Suprapubic skin (tissue), 4 donors: ENCODE data around the gene CASP10. TPM values are rescaled to one million over a fixed set of nuclear protein-coding genes. Genes with fewer than 3 reads are reported as not detected.

ENCODE experiments used
- DNase-seq, 2 donors: peaks; one replicate each; pipeline ENCODE4 v3.0.0-alpha.2; 2019; ENCODE audit warnings: low spot score in 2 of 2
- H3K27ac ChIP-seq: fragments of 200-600 bp; sonication (generic); one replicate; pipeline ENCODE4 v1.5.1; 2019
- H3K27me3 ChIP-seq: fragments of 200-600 bp; sonication (generic); one replicate; pipeline ENCODE4 v1.5.1; 2019
- H3K36me3 ChIP-seq: fragments of 200-600 bp; sonication (generic); one replicate; pipeline ENCODE4 v1.5.1; 2019
- H3K4me1 ChIP-seq: fragments of 200-600 bp; sonication (generic); one replicate; pipeline ENCODE4 v1.5.1; 2019
- H3K4me3 ChIP-seq: fragments of 200-600 bp; sonication (generic); one replicate; pipeline ENCODE4 v1.5.1; 2019; ENCODE audit warnings: mild to moderate bottlenecking
- H3K9me3 ChIP-seq: fragments of 200-600 bp; sonication (generic); one replicate; pipeline ENCODE4 v1.5.1; 2019
- EP300 ChIP-seq: sonication (generic); formaldehyde crosslinking; IDR thresholded peaks from one replicate; pipeline ENCODE4 v1.6.1; 2017; ENCODE audit warnings: antibody characterized with exemption
- POLR2A ChIP-seq, 2 donors: fragments of 450-650 bp; IDR thresholded peaks; one replicate each; pipeline ENCODE4 v1.6.1; 2017; ENCODE audit warnings: antibody characterized with exemption in 2 of 2, mild to moderate bottlenecking in 2 of 2, moderate library complexity in 2 of 2
- POLR2AphosphoS5 ChIP-seq, 3 donors: sonication (generic); formaldehyde crosslinking; IDR thresholded peaks; one replicate each; pipeline ENCODE4 v1.6.1; 2017; ENCODE audit warnings: antibody characterized with exemption in 3 of 3
- WGBS: methylation state at CpG from one replicate; pipeline ENCODE4 v1.1.5; 2018; 5-methylcytosine and 5-hydroxymethylcytosine counted together
- total RNA-seq, 4 donors: library from RNA; depleted of rRNA; stranded (reverse); fragments of >200 nt; gene quantifications; one replicate each; pipeline ENCODE4 v1.1.0, GENCODE V29; 2016
- TF ChIP-seq, protein P1 (sequence below), 2 donors: fragments of 200-600 bp in 1 of 2; fragments of 450-650 bp in 1 of 2; sonication (generic) in 1 of 2; IDR thresholded peaks; one replicate each; pipeline ENCODE4 v1.5.1; 2016 to 2019; ENCODE audit warnings: antibody characterized with exemption in 2 of 2, mild to moderate bottlenecking in 1 of 2, moderate library complexity in 1 of 2

The CASP10 gene
- total RNA-seq, 4 donors from 2014 or later = 3.7 to 19.0 (median 7.4) TPM

DNA sequence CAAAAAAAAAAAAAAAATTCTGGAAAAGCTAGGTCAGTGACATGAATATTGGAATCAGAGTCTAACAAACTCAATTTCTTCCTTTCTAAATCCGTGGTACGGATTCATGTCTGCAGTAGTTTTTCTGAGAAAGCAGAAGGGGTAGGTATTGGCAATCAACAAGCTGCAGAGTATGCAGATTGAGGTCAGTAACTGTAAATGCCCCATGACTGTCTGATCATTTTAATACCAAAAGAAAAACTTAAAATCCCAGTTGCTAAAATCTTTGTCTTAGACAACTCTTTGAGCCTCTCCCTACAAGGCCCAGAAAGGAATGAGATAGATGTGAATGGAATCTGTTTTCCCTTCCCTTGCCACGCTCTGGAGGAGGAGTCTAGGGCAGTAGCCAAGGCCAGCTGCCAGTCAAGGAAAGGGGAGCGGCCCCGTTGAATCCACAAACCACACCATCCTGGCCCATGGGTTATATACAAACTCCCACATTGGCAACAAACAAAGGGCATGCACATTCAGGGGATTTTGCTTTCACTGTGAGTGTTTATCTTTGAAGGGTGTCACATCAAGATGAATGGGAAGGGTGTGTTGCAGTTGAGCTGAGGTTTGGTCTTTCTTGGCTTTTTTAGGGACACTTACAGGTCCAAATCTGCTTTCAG lies 71.3 kb downstream of the CASP10 start:
- peaks cover 36% of the 10 kb centered on the region for H3K4me1 ChIP-seq
- no peaks in the 10 kb centered on the region for H3K36me3 ChIP-seq
- no peaks in the 10 kb centered on the region for H3K27me3 ChIP-seq
- DNase-seq = no peak
- H3K27ac ChIP-seq = peak overlapping the region; percentile 41
- WGBS = 38% methylated on average over 5 of the region's 5 CpGs
- H3K9me3 ChIP-seq = no peaks in the 10 kb centered on the region
- TF ChIP-seq EP300 (no peak), POLR2A (IDR thresholded peaks at IDR 0.05) (no peak), POLR2AphosphoS5 (IDR thresholded peaks at IDR 0.05) (no peak)
- TF ChIP-seq, protein P1, sequence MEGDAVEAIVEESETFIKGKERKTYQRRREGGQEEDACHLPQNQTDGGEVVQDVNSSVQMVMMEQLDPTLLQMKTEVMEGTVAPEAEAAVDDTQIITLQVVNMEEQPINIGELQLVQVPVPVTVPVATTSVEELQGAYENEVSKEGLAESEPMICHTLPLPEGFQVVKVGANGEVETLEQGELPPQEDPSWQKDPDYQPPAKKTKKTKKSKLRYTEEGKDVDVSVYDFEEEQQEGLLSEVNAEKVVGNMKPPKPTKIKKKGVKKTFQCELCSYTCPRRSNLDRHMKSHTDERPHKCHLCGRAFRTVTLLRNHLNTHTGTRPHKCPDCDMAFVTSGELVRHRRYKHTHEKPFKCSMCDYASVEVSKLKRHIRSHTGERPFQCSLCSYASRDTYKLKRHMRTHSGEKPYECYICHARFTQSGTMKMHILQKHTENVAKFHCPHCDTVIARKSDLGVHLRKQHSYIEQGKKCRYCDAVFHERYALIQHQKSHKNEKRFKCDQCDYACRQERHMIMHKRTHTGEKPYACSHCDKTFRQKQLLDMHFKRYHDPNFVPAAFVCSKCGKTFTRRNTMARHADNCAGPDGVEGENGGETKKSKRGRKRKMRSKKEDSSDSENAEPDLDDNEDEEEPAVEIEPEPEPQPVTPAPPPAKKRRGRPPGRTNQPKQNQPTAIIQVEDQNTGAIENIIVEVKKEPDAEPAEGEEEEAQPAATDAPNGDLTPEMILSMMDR (IDR thresholded peaks at IDR 0.05) = no peak
- no peak overlapping the region for H3K4me3 ChIP-seq

DNA sequence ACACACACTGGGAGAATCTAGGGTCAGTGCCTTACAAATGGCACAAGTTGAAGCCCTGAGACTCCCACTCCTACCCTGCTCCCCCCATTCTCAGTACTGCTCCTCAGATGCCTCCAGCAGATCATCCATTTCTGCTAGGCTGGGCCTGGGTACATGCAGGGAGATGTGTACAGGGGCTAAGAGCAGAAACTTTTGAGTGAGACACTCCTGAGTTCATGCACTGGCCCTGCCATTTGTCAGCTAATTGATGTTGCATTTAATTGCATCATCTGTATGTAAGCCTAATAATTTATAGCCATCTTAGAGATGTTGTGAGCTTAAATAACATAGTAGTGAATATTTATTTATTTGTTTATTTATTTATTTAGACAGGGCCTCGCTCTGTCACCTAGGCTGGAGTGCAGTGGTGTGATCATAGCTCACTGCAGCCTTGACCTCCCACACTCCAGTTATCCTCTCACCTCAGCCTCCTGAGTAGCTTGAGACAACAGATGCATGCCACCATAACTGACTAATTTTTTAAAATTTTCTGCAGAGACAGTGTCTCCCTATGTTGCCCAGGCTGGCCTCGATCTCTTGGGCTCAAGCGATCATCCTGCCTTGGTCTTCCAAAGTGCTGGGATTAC lies 72.6 kb downstream of the CASP10 start:
- no peak for DNase-seq
- Histone ChIP-seq H3K36me3 (no peaks in the 10 kb centered on the region), H3K4me3 (no peak overlapping the region), H3K9me3 (no peaks in the 10 kb centered on the region), H3K4me1 (peaks cover 49% of the 10 kb centered on the region), H3K27me3 (no peaks in the 10 kb centered on the region), H3K27ac (no peak overlapping the region)
- 97% methylated on average over 3 of the region's 3 CpGs for WGBS
- no peak for TF ChIP-seq POLR2AphosphoS5 (IDR thresholded peaks at IDR 0.05)
- no peak for TF ChIP-seq EP300
- no peak for TF ChIP-seq POLR2A (IDR thresholded peaks at IDR 0.05)
- TF ChIP-seq, protein P1 (IDR thresholded peaks at IDR 0.05) = no peak

DNA sequence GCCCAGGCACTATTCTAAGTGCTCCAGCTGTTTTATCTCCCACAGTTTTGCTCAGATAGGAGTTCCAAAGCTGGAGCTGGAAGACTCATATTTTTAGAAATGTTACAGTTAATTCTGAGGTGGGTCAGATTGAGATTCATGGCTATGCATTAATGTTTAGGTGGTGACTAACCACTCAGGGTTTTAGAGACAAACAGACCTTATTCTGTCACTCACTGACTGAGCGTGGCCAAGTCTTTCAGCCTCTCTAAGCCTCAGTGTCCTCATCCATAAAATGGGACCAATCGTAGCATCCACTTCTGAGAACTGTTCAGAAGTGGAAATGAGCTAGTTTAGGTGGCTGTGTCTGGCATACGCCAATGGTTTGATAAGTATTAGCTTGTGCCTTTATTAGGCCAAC lies 73.1 kb downstream of the CASP10 start:
- Histone ChIP-seq H3K36me3 (no peaks in the 10 kb centered on the region), H3K27ac (no peak overlapping the region), H3K4me3 (no peak overlapping the region), H3K4me1 (peaks cover 55% of the 10 kb centered on the region), H3K27me3 (no peaks in the 10 kb centered on the region), H3K9me3 (no peaks in the 10 kb centered on the region)
- no peak for TF ChIP-seq POLR2A (IDR thresholded peaks at IDR 0.05)
- TF ChIP-seq EP300 = no peak
- TF ChIP-seq, protein P1 (IDR thresholded peaks at IDR 0.05) = no peak
- TF ChIP-seq POLR2AphosphoS5 (IDR thresholded peaks at IDR 0.05) = no peak
- no peak for DNase-seq
- WGBS = 93% methylated on average over 3 of the region's 3 CpGs

DNA sequence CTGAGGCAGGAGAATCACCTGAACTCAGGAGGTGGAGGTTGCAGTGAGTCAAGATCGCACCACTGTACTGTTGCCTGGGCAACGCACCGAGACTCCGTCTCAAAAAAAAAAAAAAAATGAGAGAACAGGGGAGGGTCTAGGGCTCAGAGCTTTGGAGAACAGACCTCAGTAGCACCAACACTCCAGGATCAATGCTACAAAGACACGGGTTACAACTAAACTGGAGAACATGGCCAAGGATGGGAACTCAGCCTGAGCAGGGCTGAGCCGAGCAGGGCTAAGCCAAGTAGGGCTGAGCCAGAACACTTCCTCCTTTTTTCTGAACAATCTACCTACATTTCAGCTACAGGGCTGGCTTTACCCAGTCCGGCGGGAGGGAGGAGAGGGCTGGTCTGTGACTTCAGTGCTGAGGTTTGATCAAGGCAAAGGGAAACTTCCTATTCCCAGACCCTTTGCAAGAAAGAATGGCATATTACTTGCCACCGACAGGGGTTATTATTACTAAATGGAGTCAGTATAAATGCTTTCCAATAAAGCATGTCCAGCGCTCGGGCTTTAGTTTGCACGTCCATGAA lies 74.5 kb downstream of the CASP10 start:
- WGBS = 9% methylated on average over 12 of the region's 12 CpGs
- H3K9me3 ChIP-seq = no peaks in the 10 kb centered on the region
- H3K27ac ChIP-seq = peak overlapping the region; percentile 92
- H3K4me3 ChIP-seq = peak overlapping the region; percentile 51
- H3K36me3 ChIP-seq = no peaks in the 10 kb centered on the region
- no peaks in the 10 kb centered on the region for H3K27me3 ChIP-seq
- H3K4me1 ChIP-seq = peaks cover 63% of the 10 kb centered on the region
- TF ChIP-seq, protein P1 (IDR thresholded peaks at IDR 0.05) = no peak
- no peak for TF ChIP-seq EP300
- no peak for TF ChIP-seq POLR2AphosphoS5 (IDR thresholded peaks at IDR 0.05)
- TF ChIP-seq POLR2A (IDR thresholded peaks at IDR 0.05) = no peak
- no peak for DNase-seq

DNA sequence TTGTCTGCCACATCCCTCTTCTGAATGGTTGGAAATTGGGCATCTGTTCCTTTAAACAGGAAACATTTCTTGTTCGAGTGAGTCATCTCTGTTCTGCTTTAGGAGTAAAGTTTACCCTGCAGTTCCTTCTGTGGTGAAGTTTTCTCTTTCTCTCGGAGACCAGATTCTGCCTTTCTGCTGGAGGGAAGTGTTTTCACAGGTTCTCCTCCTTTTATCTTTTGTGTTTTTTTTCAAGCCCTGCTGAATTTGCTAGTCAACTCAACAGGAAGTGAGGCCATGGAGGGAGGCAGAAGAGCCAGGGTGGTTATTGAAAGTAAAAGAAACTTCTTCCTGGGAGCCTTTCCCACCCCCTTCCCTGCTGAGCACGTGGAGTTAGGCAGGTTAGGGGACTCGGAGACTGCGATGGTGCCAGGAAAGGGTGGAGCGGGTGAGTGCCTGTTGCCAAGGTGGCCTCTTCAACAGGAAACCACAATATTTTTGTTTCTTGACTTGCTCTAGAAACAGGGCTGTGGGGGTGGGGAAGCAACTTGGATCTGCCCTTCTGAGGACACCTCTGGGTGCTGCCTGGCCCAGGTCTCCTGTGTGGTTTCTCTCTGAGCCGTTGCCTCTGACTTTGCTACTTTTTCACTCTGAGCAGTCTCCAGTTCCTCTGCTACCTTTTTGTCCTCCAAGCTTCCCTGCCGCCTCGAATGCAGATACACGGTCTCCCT lies 75.2 kb downstream of the CASP10 start:
- TF ChIP-seq POLR2A (IDR thresholded peaks at IDR 0.05) (no peak), EP300 (no peak)
- TF ChIP-seq, protein P1 (IDR thresholded peaks at IDR 0.05) = no peak
- peak overlapping the region; percentile 92 for H3K27ac ChIP-seq
- peaks cover 68% of the 10 kb centered on the region for H3K4me1 ChIP-seq
- WGBS = 1% methylated on average over 10 of the region's 10 CpGs
- H3K36me3 ChIP-seq = no peaks in the 10 kb centered on the region
- peak overlapping the region; percentile 51 for H3K4me3 ChIP-seq
- no peaks in the 10 kb centered on the region for H3K27me3 ChIP-seq
- DNase-seq = peak; percentile 86 to 88
- no peaks in the 10 kb centered on the region for H3K9me3 ChIP-seq
